HCT116 (cell line): Measurements from ENCODE around the gene WDR83.

Source experiments
- POLR2A ChIP-seq: IDR thresholded peaks from 2 replicates; pipeline ENCODE4 v1.7.0; 2011; ENCODE audit warnings: borderline replicate concordance; ENCODE audit not compliant: insufficient read depth, insufficient read length; ENCODE audit errors: extremely low read depth
- POLR2AphosphoS5 ChIP-seq: IDR thresholded peaks from 2 replicates; pipeline ENCODE4 v1.6.1; 2011; ENCODE audit warnings: mild to moderate bottlenecking, low read depth, low read length, moderate library complexity
- SIN3A ChIP-seq: IDR thresholded peaks from 2 replicates; pipeline ENCODE4 v1.6.1; 2012; ENCODE audit warnings: low read depth
- SRF ChIP-seq: IDR thresholded peaks from 2 replicates; pipeline ENCODE4 v1.6.1; 2012; ENCODE audit warnings: low read depth
- YY1 ChIP-seq: IDR thresholded peaks from 2 replicates; pipeline ENCODE4 v1.6.1; 2011; ENCODE audit warnings: low read length, low read depth, moderate library complexity, mild to moderate bottlenecking; ENCODE audit not compliant: insufficient replicate concordance; ENCODE audit errors: extremely low read depth
- ZNF274 ChIP-seq: fragments of 200-500 bp; sonication (Bioruptor generic); IDR thresholded peaks from 2 replicates; pipeline ENCODE4 v1.6.1; 2014; ENCODE audit warnings: mild to moderate bottlenecking, low read depth, low read length, inconsistent platforms
- TF ChIP-seq, protein P1 (sequence below), 3 experiments: fragments of 200-600 bp in 1 of 3; sonication (generic) in 1 of 3; IDR thresholded peaks in 2 of 3; conservative IDR thresholded peaks in 1 of 3; 2 replicates each; pipeline ENCODE4 v1.5.1; 2012 to 2017; ENCODE audit warnings: low read depth in 2 of 3, low read length in 2 of 3, antibody characterized with exemption in 1 of 3, borderline replicate concordance in 1 of 3, control low read depth in 1 of 3, mild to moderate bottlenecking in 1 of 3, mixed read lengths in 1 of 3, mixed run types in 1 of 3, moderate library complexity in 1 of 3; ENCODE audit not compliant: insufficient read depth in 1 of 3

DNA sequence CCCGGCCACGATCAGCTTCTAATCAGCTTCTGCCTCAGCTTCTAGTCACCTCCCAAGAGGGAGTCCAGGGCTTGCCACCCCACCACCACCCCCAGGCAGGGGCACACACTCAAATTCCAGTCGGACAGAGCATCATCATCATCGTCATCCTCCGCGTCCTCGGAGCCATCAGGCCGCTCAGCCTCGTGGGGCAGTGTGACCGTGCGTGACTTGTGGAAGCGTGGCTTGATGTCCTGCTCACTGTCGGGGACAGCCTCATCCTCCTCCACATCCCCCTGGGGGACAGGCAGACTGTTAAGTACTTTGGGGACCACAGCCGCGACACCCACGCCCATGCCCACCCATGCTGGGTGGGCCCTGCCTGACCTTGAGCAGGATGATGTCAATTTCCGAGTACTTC is 44.6 kb downstream of the WDR83 start:
- TF ChIP-seq, protein P1, sequence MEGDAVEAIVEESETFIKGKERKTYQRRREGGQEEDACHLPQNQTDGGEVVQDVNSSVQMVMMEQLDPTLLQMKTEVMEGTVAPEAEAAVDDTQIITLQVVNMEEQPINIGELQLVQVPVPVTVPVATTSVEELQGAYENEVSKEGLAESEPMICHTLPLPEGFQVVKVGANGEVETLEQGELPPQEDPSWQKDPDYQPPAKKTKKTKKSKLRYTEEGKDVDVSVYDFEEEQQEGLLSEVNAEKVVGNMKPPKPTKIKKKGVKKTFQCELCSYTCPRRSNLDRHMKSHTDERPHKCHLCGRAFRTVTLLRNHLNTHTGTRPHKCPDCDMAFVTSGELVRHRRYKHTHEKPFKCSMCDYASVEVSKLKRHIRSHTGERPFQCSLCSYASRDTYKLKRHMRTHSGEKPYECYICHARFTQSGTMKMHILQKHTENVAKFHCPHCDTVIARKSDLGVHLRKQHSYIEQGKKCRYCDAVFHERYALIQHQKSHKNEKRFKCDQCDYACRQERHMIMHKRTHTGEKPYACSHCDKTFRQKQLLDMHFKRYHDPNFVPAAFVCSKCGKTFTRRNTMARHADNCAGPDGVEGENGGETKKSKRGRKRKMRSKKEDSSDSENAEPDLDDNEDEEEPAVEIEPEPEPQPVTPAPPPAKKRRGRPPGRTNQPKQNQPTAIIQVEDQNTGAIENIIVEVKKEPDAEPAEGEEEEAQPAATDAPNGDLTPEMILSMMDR (IDR thresholded peaks at IDR 0.05 in 2 of 3, conservative IDR thresholded peaks at IDR 0.05 in 1 of 3; ENCODE audit: borderline replicate concordance in 1 of 3, insufficient read depth in 1 of 3, low read depth in 2 of 3, low read length in 2 of 3) = no peak
- no peak for TF ChIP-seq POLR2A
- TF ChIP-seq ZNF274 = no peak
- no peak for TF ChIP-seq SIN3A
- TF ChIP-seq POLR2AphosphoS5 = no peak
- TF ChIP-seq YY1 = no peak
- TF ChIP-seq SRF = no peak
